ENCODE measurements around the gene MT2A. TPM values are rescaled to one million over a fixed set of nuclear protein-coding genes. Genes with fewer than 3 reads are reported as not detected.

MT2A gene
- total and polyA plus RNA-seq, 2 experiments from 2014 or later: 2.1 TPM; not detected in 1

- Histone ChIP-seq H3K27ac (no peak within 1 kb of the TSS), H3K27me3 (peaks cover 95% of the 10 kb centered on the region), H3K9me3 (ENCODE audit: low read depth) (no peaks in the 10 kb centered on the region), H3K36me3 (no peaks in the 10 kb centered on the region), H3K4me1 (ENCODE audit: low read depth) (no peaks in the 10 kb centered on the region), H3K4me3 (peak within 1 kb of the TSS; percentile 27)
- peak in 1 of 2 donors; percentile 40 for DNase-seq (ENCODE audit: low read depth in 1 of 2, low spot score in 1 of 2)
- no peak for TF ChIP-seq CTCF (IDR thresholded peaks at IDR 0.05; ENCODE audit: low read depth, low read length)
Observed at GRCh38 chr16:56589141-56590039, 19.0 kb upstream of the MT2A start, which contains the start of gene MT3. MT3 (plus strand) TSS chr16:56589528; CDS start chr16:56589591, 63 bp downstream.

- no peaks in the 10 kb centered on the region for H3K4me1 ChIP-seq (ENCODE audit: low read depth)
- H3K4me3 ChIP-seq: no peak overlapping the region
- H3K27me3 ChIP-seq: peaks cover 78% of the 10 kb centered on the region
- no peaks in the 10 kb centered on the region for H3K9me3 ChIP-seq (ENCODE audit: low read depth)
- DNase-seq (ENCODE audit: low read depth in 1 of 2, low spot score in 1 of 2): no peak
- no peak overlapping the region for H3K27ac ChIP-seq
- no peaks in the 10 kb centered on the region for H3K36me3 ChIP-seq
- TF ChIP-seq CTCF (IDR thresholded peaks at IDR 0.05; ENCODE audit: low read depth, low read length): no peak
Observed at GRCh38 chr16:56591377-56592060, 16.9 kb upstream of the MT2A start.

- Histone ChIP-seq H3K27ac (no peak overlapping the region), H3K9me3 (ENCODE audit: low read depth) (no peaks in the 10 kb centered on the region), H3K4me1 (ENCODE audit: low read depth) (no peaks in the 10 kb centered on the region), H3K27me3 (peaks cover 67% of the 10 kb centered on the region), H3K4me3 (no peak overlapping the region), H3K36me3 (no peaks in the 10 kb centered on the region)
- DNase-seq (ENCODE audit: low read depth in 1 of 2, low spot score in 1 of 2): no peak
- no peak for TF ChIP-seq CTCF (IDR thresholded peaks at IDR 0.05; ENCODE audit: low read depth, low read length)
Observed at GRCh38 chr16:56593573-56594291, 14.7 kb upstream of the MT2A start.

GRCh38 chr16:56594292-56594619, 14.1 kb upstream of the MT2A start:
- Histone ChIP-seq H3K4me1 (ENCODE audit: low read depth) (no peaks in the 10 kb centered on the region), H3K27ac (no peak overlapping the region), H3K9me3 (ENCODE audit: low read depth) (no peaks in the 10 kb centered on the region), H3K4me3 (no peak overlapping the region), H3K27me3 (peaks cover 62% of the 10 kb centered on the region), H3K36me3 (no peaks in the 10 kb centered on the region)
- no peak for DNase-seq (ENCODE audit: low read depth in 1 of 2, low spot score in 1 of 2)
- no peak for TF ChIP-seq CTCF (IDR thresholded peaks at IDR 0.05; ENCODE audit: low read depth, low read length)

- peak; percentile 71 for TF ChIP-seq CTCF (IDR thresholded peaks at IDR 0.05; ENCODE audit: low read depth, low read length)
- Histone ChIP-seq H3K27ac (no peak overlapping the region), H3K36me3 (no peaks in the 10 kb centered on the region), H3K9me3 (ENCODE audit: low read depth) (no peaks in the 10 kb centered on the region), H3K4me3 (no peak overlapping the region), H3K27me3 (peaks cover 32% of the 10 kb centered on the region), H3K4me1 (ENCODE audit: low read depth) (no peaks in the 10 kb centered on the region)
- DNase-seq (ENCODE audit: low read depth in 1 of 2, low spot score in 1 of 2): peak; percentile 55 to 65
Observed at GRCh38 chr16:56600398-56600999, 7.9 kb upstream of the MT2A start.
